GM12865 (cell line): ENCODE data around the gene PRSS58.

Experiments used
- DNase-seq: peaks from one replicate; pipeline ENCODE4 v3.0.0; 2010; ENCODE audit warnings: low read depth
- H3K4me3 ChIP-seq: 2 replicates; pipeline ENCODE4 v1.5.1; 2011; ENCODE audit warnings: mild to moderate bottlenecking, low read depth, low read length, control low read depth
- TF ChIP-seq, protein P1 (sequence below): IDR thresholded peaks from 2 replicates; pipeline ENCODE4 v1.5.1; 2011; ENCODE audit warnings: low read length, control low read depth, low read depth, inconsistent platforms; ENCODE audit not compliant: insufficient read depth; ENCODE audit errors: missing control alignments

PRSS58 gene

DNA sequence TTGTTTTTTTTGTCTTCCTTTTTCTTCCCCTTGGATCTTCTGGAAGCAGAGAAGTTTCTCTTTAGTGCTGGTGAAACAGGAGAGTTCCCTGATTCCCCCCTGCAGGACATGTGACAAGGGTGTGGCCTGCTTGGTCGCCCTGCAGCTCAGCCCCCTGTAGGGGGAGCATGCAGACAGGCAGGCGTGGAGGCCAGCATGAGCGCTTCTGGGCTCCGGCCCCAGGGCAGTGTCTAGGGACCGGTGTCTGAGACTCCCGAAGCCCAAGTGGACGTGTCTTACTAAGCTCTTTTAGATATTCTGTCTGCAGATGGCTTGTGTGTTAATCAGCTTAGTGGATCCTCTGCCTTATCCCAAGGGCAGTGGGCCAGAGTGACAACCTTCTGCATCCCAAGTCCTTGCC, 26.1 kb downstream of the PRSS58 start:
- peak; percentile 12 for DNase-seq
- TF ChIP-seq, protein P1, sequence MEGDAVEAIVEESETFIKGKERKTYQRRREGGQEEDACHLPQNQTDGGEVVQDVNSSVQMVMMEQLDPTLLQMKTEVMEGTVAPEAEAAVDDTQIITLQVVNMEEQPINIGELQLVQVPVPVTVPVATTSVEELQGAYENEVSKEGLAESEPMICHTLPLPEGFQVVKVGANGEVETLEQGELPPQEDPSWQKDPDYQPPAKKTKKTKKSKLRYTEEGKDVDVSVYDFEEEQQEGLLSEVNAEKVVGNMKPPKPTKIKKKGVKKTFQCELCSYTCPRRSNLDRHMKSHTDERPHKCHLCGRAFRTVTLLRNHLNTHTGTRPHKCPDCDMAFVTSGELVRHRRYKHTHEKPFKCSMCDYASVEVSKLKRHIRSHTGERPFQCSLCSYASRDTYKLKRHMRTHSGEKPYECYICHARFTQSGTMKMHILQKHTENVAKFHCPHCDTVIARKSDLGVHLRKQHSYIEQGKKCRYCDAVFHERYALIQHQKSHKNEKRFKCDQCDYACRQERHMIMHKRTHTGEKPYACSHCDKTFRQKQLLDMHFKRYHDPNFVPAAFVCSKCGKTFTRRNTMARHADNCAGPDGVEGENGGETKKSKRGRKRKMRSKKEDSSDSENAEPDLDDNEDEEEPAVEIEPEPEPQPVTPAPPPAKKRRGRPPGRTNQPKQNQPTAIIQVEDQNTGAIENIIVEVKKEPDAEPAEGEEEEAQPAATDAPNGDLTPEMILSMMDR: peak; percentile 3
- no peak overlapping the region for H3K4me3 ChIP-seq

DNA sequence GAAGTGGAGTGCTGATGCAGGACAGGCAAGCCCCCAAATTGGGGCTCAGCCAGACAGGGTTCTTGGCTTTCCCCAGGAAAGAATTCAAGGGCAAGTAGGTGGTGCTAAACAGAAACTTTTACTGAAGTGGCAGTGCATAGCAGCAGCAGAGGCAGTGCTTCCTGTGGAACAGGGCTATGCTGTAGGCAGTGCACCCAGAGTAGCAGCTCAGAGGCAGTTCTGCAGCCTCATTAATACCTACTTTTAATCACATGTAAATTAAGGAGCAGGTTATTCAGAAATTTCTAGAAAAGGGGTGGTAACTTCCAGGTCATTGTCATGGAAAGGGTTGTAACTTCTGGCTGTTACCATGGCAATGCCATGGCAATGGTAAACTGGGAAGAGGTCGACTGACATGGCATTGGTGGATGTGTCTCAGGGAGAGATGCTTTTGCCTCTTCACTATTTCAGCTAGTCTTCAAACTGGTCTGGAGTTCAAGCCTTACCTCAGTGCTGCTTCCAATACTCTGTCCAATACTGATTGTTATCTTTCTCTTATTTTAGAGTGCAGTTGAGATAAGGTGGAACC, 29.2 kb downstream of the PRSS58 start:
- TF ChIP-seq, protein P1: no peak
- no peak for DNase-seq
- H3K4me3 ChIP-seq: no peak overlapping the region
